Hepatic stellate cell (primary cell): ENCODE data around the gene GPR31.
"Not testable (repeated sequence)": the region's sequence is repeated elsewhere in the genome, so short reads cannot be mapped to it uniquely, and the experiment has no call there.

Experiments
- DNase-seq: peaks from one replicate; pipeline ENCODE4 v3.0.0; 2011; ENCODE audit warnings: low spot score

Gene GPR31

DNA sequence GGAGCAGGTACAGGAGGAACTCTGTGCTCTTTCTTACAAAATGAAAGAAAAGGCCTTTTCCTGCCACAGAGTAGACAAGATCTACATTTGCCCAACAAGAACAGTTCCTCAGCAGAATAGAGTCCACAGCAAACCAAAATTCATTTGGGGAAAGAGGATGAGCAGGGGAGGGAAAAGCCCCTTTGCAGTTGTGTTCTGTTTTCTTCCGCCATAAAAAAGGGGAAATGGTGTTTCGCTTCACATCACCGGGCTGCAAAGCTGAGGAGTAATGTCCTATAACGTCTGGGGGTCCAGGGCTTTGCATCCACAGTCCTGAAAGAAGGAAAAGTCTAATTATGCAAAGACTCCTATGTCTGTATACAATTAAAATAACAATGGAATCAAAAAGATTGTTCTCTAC, at the start of gene GPR31:
Gene GPR31 (minus strand): TSS at position 118 of the 400 bp plus-strand sequence. CDS start 149 bp downstream, outside the sequence.
- no peak for DNase-seq

- no peak for DNase-seq
Measured at GRCh38 chr6:167207527-167207926, 49.7 kb upstream of the GPR31 start.

DNA sequence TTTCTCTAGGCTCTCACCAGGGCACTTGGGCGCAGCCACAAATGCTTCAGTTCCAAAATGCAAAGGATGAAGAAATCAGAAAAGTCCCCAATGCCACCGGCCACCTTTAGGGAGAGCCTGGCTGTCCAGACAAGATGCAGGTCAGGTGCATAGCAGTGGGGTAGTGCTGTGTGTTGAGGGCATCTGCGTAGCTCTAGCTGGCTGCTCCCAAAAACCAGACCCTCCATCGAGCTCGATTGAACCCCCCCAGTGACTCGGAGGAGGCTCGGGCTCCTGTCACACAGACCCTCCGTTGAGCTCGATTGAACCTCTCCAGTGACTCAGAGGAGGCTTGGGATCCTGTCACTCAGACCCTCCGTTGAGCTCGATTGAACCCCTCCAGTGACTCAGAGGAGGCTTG, 47.5 kb upstream of the GPR31 start:
- DNase-seq, result not testable (repeated sequence)

DNA sequence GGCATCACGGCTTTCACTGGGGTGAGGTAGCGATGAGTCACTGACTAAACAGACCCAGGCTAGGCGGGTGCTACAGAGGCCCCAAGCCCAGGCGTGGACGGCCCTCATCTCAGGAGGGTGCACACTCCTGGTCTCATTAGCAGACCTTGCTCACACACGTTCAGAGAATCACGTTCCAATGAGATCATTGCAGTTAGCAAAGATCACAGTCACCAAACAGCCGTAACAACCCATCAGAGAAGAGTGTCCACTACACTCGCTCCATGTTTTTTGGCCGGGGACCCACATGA, 46.2 kb upstream of the GPR31 start:
- DNase-seq, result not testable (repeated sequence)

GRCh38 chr6:167203261-167204058, 45.7 kb upstream of the GPR31 start:
- DNase-seq, result not testable (repeated sequence)

GRCh38 chr6:167202613-167203012, 44.8 kb upstream of the GPR31 start:
- not testable (repeated sequence) for DNase-seq

- no peak for DNase-seq
Measured at GRCh38 chr6:167200806-167201205, 43.0 kb upstream of the GPR31 start.

DNA sequence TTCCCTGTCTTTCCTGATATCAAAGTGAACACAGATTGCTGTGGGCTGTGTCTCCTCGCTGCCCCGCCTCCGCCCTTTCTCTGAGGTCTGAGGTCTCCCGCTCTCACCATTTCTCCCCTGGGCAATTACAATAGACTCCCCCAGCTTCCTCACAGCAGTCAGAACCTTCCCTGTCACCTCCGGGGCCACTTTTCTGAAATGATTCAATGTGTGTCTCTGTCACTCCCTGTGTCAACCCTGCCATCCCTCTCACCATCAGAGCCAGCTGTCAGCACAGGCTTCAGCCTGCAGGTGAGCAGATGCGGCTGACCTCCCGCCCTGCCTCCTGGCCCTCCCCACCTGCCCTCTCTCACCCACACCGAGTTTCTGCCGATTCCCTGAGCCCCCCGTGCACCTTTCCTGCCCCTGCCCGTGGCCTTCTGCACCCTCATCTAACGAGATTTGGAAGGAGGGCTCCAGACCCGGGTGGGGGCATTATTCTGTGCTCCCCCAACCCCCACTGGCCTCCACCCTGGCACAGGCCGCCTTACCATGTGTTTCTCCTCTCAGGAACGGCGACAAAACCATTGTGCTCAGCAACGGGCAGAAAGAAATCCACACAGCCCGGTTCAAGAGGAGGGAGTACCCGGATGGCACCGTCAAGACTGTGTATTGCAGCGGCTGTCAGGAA, 38.3 kb upstream of the GPR31 start:
- DNase-seq, result not testable (repeated sequence)

GRCh38 chr6:167193515-167194125, 35.8 kb upstream of the GPR31 start:
- DNase-seq, result not testable (repeated sequence)

DNA sequence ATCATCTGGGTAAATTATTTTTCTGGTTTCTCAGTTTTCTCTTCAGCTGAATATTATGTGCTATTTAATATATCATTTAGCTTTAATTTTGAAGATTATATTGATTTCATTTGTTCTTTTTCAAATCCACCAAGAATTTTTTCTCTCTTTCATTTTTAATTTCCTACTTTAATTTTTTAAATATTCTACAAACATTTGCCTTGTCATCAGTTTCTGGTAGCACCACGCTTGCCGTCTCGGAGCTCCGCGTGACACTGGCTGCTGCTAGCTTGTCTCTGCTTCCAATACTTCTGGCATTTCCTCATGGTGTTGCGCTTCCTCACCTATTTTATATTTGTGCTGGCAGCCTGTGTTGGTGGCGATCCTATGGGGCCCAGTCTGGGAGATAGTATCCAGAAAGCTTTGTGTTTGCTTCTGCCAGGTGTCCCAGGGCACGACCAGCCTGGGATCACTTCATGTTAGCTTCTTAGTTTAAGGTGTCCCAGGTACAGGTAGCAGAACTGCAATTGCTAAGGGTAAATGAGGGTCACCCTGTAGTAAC, 33.3 kb upstream of the GPR31 start:
- not testable (repeated sequence) for DNase-seq

DNA sequence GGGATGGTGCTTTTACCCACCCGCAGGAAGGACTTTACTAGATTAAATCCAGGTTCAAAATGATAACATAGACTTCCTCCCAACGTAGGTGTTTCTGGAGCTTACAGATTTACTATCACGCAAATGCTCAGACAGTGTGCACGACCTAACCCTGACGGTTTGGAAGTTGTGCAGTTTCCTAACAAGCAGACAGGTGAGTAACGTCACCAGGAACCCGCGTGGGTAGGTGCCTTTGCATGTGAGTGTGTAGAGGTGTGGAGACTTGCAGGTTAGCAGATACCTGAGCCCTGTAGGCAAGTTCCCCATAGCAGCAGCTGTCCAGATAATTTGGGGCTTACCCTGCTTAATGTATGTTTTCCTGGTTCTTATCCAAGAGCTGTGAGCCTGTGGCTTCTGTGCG, 29.5 kb upstream of the GPR31 start:
- DNase-seq, result not testable (repeated sequence)

DNA sequence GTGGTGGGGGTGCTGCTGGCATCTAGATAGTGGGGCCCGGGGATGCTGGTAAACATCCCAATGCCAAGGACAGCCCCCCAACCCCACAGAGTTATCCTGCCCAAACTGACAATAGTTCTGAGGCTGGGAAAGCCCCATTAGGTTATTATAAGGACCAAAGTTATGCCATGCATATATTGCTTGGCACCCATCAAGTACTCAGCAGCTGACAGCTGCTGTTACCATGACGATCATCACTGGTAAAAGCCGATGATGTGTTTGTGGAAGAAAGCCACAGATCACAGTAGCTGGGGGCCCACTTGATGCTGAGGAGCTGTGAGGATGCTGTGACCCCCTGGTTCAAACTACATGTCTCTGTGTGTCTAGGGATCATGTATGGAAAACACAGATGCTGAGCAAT, 27.3 kb upstream of the GPR31 start:
- DNase-seq, result not testable (repeated sequence)

DNA sequence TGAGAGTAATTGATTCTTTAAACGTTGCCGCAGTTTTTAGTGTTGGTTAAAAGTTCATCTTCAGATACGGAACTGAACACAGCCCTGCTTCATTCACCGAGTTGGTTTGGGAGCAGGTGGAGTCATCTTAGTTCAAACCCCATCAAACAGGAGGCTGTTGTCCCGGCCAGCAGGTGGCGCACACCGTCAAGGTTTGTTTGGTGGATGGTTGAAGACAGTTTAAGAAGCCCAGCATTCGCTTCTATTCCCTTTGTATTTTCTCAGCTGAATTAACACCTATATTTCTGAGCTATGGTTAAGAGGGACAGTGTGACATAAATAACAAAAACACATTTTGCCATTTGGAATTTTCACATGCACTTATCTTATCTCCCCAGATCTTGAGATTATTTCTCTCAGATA, 25.1 kb upstream of the GPR31 start:
- not testable (repeated sequence) for DNase-seq

- not testable (repeated sequence) for DNase-seq
Measured at GRCh38 chr6:167181351-167181750, 23.6 kb upstream of the GPR31 start.

GRCh38 chr6:167180086-167180485, 22.3 kb upstream of the GPR31 start:
- DNase-seq, result not testable (repeated sequence)

- not testable (repeated sequence) for DNase-seq
Measured at GRCh38 chr6:167178896-167179655, 21.3 kb upstream of the GPR31 start.

- not testable (repeated sequence) for DNase-seq
Measured at GRCh38 chr6:167177271-167177670, 19.5 kb upstream of the GPR31 start.

- DNase-seq, result not testable (repeated sequence)
Measured at GRCh38 chr6:167172011-167172410, 14.2 kb upstream of the GPR31 start.

- not testable (repeated sequence) for DNase-seq
Measured at GRCh38 chr6:167171300-167171699, 13.5 kb upstream of the GPR31 start.

- DNase-seq, result not testable (repeated sequence)
Measured at GRCh38 chr6:167169867-167170266, 12.1 kb upstream of the GPR31 start.

DNA sequence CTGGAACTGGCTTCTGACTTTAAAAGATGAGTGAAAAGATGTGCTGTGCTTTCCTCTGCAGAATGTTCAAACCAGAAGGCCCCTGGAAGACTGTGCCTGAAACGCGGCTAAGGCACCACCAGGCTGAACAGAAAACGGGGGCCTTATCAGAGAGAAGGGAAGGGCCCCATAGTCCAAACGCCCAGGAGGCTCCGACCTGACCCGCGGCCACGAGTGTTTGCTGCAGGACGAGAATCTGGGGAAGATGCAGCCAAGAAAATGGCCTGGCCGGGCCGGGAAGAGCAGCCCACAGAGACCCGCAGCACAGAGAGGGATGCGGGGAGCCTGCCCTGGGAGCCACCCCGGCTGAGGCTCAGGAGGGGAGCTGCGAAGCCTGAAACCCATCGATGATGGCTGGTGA, 10.5 kb upstream of the GPR31 start:
- DNase-seq, result not testable (repeated sequence)

GRCh38 chr6:167167699-167168098, 9.9 kb upstream of the GPR31 start:
- DNase-seq, result not testable (repeated sequence)
